Activated CD8-positive, alpha-beta memory T cell treated with anti-CD3 and anti-CD28 coated beads for 4 hours (primary cell): ENCODE measurements around the gene DMRTA1.
"Not testable (repeated sequence)": the region's sequence is repeated elsewhere in the genome, so short reads cannot be mapped to it uniquely, and the experiment has no call there.

Source experiments
- DNase-seq, 2 donors: peaks; one replicate each; pipeline ENCODE4 v3.0.0-alpha.2; 2020; ENCODE audit warnings: low read depth in 2 of 2

Gene DMRTA1

GRCh38 chr9:22463205-22463604 lies 16.6 kb downstream of the DMRTA1 start:
- DNase-seq: no peak

DNA sequence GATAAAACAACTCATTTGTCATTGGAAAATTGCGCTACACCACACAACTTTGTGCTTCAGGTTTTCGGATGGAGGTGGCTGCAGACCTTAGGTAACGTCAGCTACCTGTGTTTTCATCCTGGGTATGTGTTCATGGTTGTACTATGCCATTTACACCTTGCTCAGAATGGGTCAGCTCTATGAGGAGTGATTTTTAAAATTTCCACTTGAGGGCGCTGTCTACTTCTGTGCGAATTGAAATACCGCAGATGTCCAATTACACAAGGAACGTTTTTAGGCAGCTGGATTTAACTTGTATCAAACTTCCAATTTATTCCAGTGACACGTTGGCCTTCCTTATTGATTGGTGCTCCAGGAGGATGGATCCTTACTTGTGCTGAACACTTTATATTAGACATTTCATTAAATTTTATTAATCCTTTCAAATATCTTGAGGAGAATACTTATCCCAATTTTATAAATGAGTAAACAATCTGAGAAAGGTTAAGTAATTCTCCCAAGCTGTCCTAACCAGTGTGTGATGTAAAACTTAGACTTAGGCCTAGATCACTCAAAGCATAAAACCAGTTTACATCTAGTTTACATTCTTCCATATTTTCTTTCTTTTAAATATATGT lies 23.4 kb downstream of the DMRTA1 start:
- no peak for DNase-seq

DNA sequence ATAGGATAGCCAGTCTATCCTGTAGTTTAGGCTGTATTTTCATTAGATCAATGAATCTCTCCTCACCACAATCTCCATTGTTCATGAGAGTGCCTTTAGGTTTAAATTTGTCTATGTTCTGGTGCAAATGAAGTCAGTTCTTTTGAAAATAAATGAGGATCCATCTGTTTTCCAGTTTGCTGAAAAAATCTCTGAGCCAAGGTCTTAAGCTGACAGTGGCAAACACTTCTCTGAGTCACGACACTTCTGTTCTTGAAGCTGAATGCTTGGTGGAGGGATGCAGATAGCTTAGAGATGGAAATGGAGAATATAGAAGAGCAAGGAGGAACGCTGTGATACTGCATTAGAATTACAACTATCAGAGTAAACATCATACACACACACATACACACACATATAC lies 34.9 kb downstream of the DMRTA1 start:
- no peak for DNase-seq

DNA sequence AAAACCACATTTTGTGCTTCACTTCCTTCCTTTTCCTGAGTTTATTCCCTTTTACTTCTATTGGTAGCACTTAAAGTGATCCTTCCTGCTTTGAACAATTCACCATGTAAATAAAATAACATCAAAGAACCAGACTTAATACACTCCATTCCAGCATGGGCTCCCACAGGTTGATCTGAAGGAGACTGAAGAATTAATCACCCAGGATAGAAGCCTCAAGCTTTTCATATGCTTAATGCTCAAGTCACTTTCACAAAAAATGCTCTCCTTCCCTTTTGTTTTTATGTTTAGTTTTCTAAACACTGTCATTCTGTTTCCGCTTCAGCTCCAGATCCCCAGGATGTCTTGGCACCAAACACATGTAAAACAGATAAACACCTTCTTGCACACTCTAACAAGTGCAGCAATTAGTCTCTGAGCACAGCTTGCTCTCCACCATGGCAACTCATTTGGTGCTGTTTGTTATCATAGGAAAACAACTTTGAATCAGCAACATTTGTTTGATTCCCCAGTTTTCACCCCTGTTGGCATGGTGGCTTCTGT lies 37.0 kb downstream of the DMRTA1 start:
- no peak for DNase-seq

- DNase-seq: not testable (repeated sequence)
Observed at GRCh38 chr9:22496197-22496596, 49.6 kb downstream of the DMRTA1 start.
